Right ventricle myocardium superior (tissue), 1 donor: Measurements from ENCODE around the gene CMTM8. TPM values are rescaled to one million over a fixed set of nuclear protein-coding genes. Genes with fewer than 3 reads are reported as not detected.

ENCODE experiments used
- ATAC-seq: fragments of 200-7000 bp; cut with Tn5 transposase; one replicate; pipeline ENCODE4 v1.9.1; 2020; ENCODE audit warnings: mild to moderate bottlenecking; ENCODE audit not compliant: poor library complexity
- DNase-seq: peaks from one replicate; pipeline ENCODE4 v3.0.0-alpha.2; 2020
- intact Hi-C: fragments of 100-400 bp; cut with DNase I; formaldehyde crosslinking; loops from one replicate; pipeline ENCODE4 v1.11.2; 2022
- total RNA-seq: library from RNA; stranded (reverse); fragmentation: NEBNext Ultra II Directional; extraction: Animal tissue kit (Norgen Biotek cat#: 25700); gene quantifications from one replicate; pipeline ENCODE4 v1.2.1, GENCODE V29; 2021
- donor health status: DM: no; HTN: yes; CAD: no; lungs with severe emphysema.

The CMTM8 gene
- total RNA-seq, 1 donor from 2014 or later: 4.4 TPM

DNA sequence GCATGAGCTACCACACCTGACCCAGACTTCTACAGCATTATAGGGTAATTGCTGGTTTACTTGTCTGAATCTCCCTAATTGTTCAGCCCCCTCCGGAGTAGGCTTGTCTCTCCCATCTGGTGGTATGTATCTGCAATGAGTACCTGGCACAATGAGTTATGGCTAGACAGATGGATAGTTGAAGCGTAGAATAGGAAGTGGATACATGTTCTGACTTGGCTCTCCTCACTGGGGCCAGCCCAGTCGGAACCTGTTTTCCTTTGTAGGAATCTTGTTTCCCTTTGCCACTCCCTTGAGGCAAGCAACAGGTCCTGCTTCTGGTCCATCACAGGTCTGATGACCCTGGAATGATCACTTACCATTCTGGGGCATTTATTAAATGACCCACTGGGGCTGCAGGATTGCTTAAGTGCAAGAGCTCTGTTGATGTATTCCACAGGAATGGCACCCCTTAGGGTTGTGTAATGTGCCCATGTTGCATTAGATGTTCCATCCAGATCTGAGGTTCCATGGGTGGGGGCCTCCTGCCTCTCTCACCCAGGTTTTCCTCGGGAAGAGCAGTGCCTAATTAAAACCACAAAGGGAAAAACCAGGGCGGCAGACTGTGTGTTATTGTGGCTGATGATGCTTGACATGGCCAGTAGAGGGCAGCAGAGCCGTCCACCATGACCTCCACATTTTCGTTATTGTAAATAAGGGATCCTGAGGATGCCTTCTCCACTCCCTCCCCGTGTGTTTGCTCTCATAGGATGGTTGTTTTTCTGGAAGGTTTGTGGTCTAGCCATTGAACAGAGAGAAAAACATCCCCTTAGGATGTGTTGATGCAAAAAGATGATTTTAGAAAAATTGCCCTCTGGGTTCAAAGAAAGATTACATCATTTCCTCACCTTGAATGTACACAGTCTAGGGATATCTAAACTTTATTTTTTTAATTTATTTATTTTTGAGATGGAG lies 58.0 kb downstream of the CMTM8 start:
- peak; percentile 92 for ATAC-seq
- intact Hi-C loops: loop anchor here (2.0 to 5.0 kb wide), 2 partner anchors 44 to 119 kb away; no protein-coding TSS in a partner anchor
- DNase-seq: peak; percentile 66

DNA sequence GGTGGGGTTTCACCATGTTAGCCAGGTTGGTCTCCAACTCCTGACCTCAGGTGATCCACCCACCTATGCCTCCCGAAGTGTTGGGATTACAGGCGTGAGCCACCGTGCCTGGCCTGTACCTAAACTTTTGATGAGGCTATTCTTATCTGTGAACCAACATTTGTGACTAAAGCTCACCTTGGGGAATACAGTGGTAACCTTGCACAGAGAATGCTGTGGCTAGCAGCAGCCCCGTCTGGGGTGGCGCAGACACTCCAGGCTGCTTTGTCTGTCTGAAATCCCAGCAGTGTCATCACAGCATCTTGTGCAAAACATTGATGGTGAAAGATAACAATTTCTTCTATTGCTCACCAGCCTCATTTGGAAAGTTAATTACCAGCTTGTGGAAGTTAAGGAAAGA lies 58.9 kb downstream of the CMTM8 start:
- ATAC-seq: no peak
- no peak for DNase-seq
- intact Hi-C loops: loop anchor here (2.0 to 5.0 kb wide), 2 partner anchors 43 to 120 kb away; no protein-coding TSS in a partner anchor

DNA sequence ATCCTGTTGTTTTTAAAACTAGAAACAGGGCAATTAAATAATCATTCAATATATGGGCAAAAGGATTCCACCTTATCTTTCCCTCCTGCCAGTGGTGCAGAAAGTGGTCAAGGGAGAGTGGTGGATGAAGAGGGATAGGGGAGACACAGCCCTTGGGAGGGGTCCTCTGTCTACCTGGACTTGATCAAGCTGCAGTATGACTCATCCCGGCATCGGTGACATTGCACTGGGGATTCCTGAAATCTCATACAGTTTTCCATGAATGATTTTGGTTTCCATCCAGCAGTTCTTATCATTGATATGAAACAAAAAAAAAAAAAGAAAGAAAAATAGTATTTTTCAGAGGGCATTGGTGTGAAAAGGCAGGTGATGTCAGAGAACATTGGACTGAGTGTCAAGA lies 62.9 kb downstream of the CMTM8 start:
- DNase-seq (no peak), ATAC-seq (no peak)
- intact Hi-C loops: no loop called here

DNA sequence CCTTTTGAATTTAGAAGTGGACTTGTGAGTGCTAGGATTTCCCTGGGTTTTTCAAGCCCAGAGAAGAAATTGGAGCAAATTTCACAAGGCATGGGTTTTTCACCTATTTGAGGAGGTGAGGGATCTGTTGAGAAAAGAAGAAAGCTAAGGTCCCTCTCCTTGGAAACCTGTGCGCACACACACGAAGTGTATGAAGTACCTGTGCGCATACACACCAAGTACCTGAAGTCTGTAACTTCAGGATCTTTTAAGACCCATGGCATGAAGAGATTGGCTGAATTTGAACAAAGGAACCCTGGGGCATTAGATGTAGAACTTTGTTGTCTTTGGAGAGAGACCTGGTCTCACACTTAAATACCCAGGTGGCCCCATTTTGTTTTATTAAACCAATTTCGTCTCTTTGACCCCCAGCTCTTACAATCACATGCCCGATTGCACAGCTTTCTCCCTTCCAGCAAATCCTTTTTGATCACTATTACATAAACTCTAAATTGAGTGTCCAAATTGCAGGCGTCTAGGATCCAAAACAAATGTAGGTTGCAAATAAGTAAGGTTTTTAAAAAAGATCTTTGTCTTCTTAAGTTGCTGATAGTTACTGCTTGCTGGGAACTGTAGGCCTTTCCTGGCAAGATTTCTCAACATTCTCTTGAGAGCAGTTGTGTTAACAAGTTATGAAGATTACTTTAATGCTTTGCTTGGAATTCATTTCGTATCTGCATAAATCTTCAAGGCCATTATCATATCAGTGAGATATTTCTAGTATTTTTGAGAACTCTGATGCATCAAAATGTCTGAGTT lies 64.3 kb downstream of the CMTM8 start:
- intact Hi-C loops: no loop called here
- DNase-seq (no peak), ATAC-seq (peak; percentile 69)

DNA sequence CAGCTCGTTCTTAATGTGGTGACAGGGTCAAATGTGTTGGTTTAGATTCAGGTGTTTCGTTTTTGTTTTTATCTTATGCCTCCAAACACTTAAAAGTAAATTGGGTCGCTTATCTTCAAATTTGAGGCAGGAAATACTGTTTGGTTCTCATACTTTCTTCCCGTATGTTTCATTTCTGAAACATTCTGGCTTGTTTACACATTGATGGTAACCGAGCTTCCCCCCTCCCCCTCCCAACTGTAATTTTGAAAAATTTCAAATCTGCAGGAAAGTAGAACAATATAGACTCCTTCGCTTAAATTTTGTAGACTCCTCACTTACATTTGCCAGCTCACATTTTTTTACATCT lies 64.9 kb downstream of the CMTM8 start:
- ATAC-seq (no peak), DNase-seq (no peak)
- intact Hi-C loops: no loop called here

DNA sequence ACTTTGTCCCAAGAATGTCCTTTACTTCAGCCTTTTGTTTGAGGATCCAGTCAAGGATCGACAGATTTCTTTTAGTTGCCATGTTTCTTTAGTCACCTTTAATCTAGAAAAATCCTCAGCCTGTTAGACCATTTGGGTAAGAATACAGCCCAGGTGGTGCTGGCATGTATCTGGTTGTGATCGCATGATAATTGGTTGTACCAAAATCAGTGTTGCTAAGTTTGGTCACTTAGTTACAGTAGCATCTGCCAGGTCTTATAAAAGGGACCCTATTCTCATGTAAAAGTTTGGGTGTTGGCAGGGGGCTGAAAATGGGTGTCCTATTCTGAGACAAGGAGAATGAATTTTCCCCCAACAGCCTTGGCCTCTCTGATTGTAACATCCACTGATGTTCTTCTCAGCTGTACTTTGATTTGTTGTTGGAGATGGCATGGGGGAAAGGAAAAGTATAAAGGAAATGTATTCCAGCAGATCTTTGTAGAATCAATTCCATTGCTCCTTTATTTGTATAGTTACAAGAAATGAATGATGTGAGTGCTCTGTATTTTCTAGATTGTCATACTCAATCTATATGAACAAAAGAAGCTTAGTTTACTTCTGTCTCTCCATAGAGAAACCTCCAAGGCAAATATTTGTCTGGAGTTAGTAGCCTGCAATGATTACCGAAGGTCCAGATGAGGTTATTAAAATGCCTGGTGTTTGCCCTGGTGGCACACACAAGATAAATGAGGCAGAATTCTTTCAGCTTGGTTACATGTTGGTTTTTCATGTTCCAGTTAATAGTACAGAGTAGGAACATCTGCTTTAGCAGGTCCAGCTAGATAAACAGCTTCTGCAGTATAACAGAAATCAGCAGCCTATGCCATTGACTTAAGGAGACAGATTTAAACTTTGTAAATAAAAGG lies 65.7 kb downstream of the CMTM8 start:
- intact Hi-C loops: no loop called here
- no peak for DNase-seq
- ATAC-seq: peak; percentile 36

DNA sequence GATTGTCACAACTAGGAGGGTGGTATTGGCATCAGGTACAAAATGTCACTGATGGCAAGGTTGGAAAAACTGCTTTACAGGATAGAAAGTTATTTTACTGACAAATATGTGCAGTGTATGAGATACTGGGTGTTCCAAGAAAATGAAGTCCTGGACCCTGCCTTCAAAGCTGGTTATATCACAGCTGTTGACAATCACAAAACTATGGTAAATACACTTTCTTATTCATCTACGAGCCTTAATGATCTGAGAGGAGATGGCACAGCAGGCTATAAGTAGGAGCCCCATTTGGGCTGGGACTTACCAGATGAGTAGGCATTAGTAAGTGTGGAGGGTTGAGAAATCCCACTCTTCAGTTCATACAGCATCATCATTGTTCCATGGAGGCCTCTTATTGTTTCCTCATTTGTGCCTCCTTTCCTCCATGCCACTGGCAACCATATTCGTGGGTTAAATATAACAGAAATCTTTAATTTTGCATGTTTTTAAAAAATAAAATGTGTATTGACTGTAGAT lies 66.9 kb downstream of the CMTM8 start:
- no peak for DNase-seq
- intact Hi-C loops: no loop called here
- no peak for ATAC-seq

DNA sequence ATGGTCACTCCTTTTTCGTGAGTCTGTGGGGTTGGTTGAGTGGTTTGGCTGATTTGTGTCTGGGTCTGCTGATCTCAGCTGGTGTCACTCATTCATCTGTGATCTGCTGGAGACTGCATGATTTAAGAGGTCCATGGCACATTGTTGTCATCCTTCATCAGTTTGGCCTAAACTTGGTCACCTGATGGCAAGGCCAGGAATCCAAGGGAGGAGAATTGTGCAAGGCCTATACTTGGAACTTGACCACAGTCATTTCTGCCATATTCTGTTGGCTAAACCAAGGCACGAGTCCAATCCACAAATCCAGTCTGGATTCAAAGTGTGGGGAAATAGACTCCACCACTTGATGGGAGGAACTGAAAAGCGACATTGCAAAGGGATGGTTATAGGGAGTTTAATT lies 67.6 kb downstream of the CMTM8 start:
- intact Hi-C loops: no loop called here
- DNase-seq (no peak), ATAC-seq (no peak)

DNA sequence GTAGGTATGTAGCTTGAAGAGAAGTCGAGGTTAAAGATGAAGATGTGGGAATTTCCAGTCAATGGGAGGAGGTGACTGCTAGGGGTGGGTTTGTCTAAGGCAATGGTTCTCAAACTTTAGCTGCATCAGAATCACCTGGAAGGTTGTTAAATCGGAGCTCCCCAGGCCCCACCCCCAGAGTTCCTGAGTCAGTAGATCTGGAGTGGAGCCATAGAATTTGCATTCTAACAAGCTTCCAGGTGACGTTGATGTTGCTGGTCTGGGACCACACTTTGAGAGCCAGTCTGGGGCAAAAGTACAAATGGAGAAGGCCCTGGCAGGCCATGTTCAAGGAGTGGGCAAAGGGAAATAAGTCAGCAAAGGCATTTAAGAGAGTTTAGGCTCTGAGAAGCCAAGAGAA lies 69.1 kb downstream of the CMTM8 start:
- DNase-seq (no peak), ATAC-seq (no peak)
- intact Hi-C loops: no loop called here

DNA sequence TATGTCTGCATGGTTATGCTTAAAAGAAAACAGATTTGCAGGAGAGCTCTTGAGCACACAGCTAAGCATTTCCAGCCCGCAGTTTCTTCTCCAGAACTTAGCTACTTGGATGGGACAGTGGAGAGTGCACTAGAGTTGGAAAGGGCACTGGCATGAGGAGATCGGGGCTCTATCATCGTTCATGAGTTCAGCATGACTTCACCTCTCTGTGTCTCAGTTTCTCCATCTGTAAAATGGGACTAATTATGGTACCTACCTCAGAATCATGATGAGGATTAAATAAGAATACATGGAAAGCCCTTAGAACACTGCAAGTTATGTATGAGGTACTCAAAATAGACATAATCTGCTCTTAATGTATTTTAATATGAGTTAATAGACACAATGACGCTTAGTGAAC lies 69.9 kb downstream of the CMTM8 start:
- DNase-seq: no peak
- intact Hi-C loops: no loop called here
- no peak for ATAC-seq

DNA sequence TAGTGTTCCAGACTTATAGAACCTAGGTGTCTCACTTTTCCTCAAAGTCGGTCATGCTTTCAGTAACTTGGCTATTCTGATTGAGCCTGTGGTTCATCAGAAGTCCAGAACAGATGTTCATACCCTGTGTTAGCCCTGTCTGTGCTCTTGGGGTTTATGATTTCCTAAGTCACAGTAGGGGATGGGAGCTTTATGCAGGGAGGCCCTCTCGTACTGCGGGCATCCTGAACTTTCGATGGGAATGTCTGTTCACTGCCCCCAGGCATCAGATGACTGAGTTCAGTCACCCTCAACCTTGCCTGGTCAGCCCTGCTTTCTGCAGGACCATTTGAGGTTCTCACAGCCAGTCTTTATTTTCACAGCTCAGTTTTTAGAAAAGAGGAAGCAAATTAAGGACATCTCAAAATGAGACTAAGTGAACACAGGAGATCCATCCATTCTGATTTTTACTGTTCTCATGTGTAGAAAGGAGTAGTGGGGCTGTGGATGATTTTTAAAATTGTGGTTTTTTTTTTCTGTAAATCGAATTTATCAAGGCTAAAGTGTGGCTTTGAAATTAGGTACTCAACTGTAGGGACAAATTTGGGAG lies 71.3 kb downstream of the CMTM8 start:
- ATAC-seq: no peak
- intact Hi-C loops: no loop called here
- DNase-seq: no peak

DNA sequence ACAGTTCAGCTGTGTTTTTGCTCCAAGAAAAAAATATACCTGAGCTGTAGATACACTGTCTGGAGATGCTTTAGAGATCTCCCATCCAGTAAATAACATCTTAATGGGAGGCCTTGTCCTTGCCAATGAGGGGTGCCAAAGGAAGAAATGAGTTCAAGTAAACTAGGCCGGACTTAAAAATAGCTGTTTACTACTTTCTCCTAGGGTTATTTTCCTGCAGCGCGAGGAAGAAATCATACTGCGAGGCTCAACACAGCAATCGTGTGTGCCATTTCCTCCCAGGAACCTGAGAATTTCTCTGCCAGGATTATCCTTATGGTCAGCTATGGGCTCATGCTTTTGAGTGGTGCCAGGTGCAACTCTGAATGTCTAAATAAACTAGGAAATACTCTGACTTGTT lies 71.9 kb downstream of the CMTM8 start:
- DNase-seq: no peak
- ATAC-seq: no peak
- intact Hi-C loops: no loop called here

DNA sequence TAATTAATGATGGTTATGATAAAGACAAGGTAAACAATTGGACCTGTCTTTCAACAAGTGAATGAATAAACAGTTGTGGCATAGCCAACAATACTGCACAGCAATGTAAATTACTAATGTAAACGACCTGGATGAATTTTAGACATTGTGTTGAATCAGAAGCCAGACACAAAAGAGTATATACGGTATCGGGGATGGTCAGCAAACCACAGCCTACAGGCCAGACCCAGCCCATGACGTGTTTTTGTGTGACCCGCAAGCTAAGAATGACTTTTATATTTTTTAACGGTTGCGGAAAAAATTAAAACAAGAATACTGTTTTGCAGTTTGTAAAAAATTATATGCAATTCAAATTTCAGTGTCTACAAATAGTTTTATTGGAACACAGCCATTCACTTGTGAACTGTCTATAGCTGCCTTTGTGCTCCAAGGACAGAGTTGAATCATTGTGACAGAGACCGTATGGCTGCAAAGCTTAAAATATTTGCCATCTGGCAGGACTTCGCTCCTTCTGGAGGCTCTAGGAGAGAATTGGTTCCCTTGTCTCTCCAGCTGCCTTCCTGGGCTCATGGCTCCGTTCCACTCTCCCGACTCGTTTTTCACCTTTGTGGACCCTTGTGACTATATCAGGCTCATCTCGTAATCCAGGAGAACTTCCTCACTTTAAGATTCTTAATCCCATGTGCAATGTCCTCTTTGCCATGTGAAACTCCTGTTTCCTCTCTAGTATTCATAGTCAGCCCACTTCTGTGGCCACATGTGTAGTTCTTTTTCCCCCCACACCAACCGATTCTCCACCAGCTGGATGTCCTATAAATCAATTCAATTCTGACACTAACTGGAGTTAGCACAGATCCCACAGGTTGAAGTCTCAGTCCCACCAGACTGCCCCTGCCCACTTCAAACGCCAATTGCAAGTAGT lies 72.7 kb downstream of the CMTM8 start:
- no peak for DNase-seq
- intact Hi-C loops: no loop called here
- ATAC-seq: peak; percentile 74

DNA sequence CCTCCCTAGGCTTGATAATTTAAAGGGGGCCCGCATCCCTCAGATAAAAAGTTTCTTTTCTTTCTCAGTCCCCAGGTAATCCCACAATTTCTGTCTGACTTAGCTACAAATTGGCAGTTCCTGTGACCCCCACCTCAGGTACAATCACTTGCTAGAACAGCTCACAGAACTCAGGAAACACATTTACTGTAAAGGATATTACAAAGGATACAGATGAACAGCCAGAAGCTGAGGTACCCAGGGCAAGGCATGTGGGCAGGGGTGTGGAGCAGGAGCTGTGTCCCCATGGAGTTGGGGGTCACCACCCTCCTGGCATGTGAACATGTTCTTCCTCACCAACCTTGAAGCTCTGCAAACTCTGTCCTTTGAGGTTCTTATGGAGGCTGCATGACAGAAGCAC lies 73.8 kb downstream of the CMTM8 start:
- intact Hi-C loops: no loop called here
- DNase-seq (no peak), ATAC-seq (no peak)

DNA sequence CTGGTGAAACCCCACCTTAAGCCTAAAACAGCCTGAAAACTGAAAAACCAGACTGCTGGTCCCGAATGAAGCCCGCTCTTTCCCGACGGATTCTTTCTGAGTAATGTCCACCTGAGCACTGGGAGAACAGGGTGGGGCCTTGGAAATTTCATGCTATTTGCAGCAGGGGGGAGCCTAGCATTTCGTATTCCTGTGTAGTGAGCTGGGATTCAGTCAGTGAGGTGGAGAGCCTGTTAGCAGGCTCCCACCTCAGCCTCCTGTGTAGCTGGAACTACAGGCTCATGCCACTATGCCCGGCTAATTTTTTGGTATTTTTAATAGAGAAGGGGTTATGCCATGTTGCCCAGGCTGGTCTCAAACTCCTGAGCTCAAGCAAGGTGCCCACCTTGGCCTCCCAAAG lies 74.7 kb downstream of the CMTM8 start:
- no peak for DNase-seq
- no peak for ATAC-seq
- intact Hi-C loops: no loop called here

DNA sequence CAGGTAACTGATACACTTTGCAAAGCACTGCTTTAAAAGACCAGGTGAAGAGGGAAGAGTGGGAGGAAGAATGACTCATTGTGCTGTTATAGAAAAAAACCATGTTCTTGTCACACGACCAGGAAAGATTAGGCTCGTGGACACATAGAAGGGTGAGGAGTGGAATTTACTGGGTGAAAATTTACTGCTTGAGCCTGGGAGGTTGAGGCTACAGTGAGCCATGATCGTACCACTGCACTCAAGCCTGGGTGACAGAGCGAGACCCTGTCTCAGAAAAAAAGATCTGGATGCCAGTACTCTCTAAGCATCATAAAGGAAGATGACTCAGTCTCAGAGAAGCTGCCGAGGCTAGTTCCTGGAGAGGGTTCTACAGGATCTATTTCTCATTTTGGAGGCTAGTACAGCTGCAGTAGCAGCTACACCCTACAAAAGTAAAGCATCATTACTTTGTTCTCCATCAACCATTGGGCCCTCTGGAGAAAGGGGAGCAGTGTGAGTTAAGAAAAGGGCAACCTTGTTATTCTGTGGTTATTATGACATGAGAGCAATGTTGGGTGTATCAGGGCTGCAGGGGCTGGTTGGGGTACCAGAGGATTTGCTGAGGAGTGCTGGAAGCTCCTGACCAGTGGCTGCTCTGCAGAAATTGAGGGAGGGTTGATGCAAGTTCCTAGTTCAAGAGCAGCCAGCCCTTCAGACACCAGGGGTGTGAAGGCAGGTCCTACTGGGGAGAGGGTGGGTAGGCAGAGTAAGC lies 75.4 kb downstream of the CMTM8 start:
- ATAC-seq (peak; percentile 15), DNase-seq (no peak)
- intact Hi-C loops: no loop called here

DNA sequence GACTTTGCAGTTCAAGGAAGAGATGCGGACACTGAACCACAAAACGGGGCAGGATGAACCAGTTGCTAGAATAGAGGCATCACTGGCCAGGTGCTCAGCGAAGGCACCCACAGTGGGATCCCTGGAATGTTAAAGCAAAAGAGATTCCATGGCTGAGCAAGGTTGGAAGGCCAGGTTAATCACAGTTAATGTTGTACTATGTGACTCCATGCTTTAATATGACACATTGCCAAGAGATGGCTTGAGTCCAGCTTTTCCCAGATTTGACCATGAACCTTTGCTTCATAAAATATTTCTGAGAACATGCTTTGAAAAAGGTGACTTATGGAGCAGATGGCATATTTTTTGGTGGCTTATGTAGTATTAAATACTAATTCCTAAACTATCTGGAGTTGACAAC lies 77.0 kb downstream of the CMTM8 start:
- DNase-seq (no peak), ATAC-seq (no peak)
- intact Hi-C loops: no loop called here
